ENCODE data around the gene CCDC170. TPM values are rescaled to one million over a fixed set of nuclear protein-coding genes. Genes with fewer than 3 reads are reported as not detected.

Gene CCDC170
- total RNA-seq, 1 experiment from 2014 or later: not detected

DNA sequence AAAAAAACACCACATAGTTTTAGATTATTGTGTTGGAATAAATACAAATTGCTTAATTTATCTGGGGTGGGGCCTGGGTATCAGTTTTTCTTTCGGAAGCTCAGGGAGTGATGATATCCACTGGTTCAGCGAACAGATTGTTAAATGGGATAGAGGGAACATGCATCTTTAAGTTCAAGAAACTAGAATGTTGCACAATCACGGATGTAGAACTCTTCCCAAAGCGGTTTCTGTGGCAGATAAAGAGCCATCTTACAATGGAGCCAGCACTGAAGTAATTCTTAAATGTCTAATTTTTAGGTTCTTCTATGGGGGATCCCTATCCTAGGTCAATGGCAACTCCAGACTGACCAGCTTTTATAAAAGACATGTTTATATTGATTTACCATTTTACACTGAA is 32.1 kb upstream of the CCDC170 start:
- intact Hi-C loops (cut with micrococcal nuclease): no loop called here
- ChIA-PET POLR2A (no interaction called here), CTCF (interaction anchor here (0.5 to 0.6 kb wide), 3 partner anchors 14 to 1234 kb away, joined by 3 to 5 read pairs (median 4); no protein-coding TSS in a partner anchor)
- H3K36me3 Mint-ChIP-seq (ENCODE audit: insufficient read depth, unreplicated experiment): peaks cover 52% of the 10 kb centered on the region
- peaks cover 6% of the 10 kb centered on the region for H3K4me1 Mint-ChIP-seq (ENCODE audit: insufficient read depth, unreplicated experiment)
- TF ChIP-seq, protein P1, sequence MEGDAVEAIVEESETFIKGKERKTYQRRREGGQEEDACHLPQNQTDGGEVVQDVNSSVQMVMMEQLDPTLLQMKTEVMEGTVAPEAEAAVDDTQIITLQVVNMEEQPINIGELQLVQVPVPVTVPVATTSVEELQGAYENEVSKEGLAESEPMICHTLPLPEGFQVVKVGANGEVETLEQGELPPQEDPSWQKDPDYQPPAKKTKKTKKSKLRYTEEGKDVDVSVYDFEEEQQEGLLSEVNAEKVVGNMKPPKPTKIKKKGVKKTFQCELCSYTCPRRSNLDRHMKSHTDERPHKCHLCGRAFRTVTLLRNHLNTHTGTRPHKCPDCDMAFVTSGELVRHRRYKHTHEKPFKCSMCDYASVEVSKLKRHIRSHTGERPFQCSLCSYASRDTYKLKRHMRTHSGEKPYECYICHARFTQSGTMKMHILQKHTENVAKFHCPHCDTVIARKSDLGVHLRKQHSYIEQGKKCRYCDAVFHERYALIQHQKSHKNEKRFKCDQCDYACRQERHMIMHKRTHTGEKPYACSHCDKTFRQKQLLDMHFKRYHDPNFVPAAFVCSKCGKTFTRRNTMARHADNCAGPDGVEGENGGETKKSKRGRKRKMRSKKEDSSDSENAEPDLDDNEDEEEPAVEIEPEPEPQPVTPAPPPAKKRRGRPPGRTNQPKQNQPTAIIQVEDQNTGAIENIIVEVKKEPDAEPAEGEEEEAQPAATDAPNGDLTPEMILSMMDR (IDR thresholded peaks at IDR 0.05; ENCODE audit: unreplicated experiment): no peak
- H3K9me3 Mint-ChIP-seq (ENCODE audit: unreplicated experiment): no peaks in the 10 kb centered on the region
- no peak overlapping the region for H3K4me3 Mint-ChIP-seq (ENCODE audit: unreplicated experiment)
- H3K27ac Mint-ChIP-seq (ENCODE audit: low read depth, unreplicated experiment): no peak overlapping the region
- BruUV-seq (replicated peaks): no TSS peak
- DNase-seq (ENCODE audit: unreplicated experiment): no peak
- H3K27me3 Mint-ChIP-seq (ENCODE audit: insufficient read depth, unreplicated experiment): no peaks in the 10 kb centered on the region

DNA sequence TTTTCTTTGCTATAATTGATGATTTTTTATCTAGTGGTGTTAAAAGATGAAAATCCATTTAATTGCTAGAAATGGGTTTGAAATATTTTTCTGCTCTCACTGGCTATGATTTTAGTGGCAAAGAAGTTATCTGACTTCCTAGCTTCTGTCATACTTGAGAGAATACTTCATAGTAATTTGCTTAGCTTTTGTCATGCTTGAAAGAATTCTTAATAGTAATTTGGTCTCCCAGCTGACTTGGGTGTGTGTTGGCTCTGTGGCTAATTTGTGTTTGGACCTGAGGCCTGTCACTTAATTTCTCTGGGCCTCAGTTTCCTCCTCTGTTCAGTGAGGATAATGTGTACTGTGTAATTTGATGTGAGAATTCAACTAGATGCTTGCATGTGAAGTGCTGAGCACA is 29.1 kb upstream of the CCDC170 start:
- CTCF ChIA-PET: interaction anchor here (1.0 kb wide), 1 partner anchor 12 kb away, joined by 5 read pairs; no protein-coding TSS in a partner anchor
- H3K36me3 Mint-ChIP-seq (ENCODE audit: insufficient read depth, unreplicated experiment): peaks cover 57% of the 10 kb centered on the region
- no peak overlapping the region for H3K27ac Mint-ChIP-seq (ENCODE audit: low read depth, unreplicated experiment)
- intact Hi-C loops (cut with micrococcal nuclease): no loop called here
- no peaks in the 10 kb centered on the region for H3K9me3 Mint-ChIP-seq (ENCODE audit: unreplicated experiment)
- no peaks in the 10 kb centered on the region for H3K4me1 Mint-ChIP-seq (ENCODE audit: insufficient read depth, unreplicated experiment)
- no peak overlapping the region for H3K4me3 Mint-ChIP-seq (ENCODE audit: unreplicated experiment)
- TF ChIP-seq, protein P1 (IDR thresholded peaks at IDR 0.05; ENCODE audit: unreplicated experiment): no peak
- BruUV-seq (replicated peaks): no TSS peak
- H3K27me3 Mint-ChIP-seq (ENCODE audit: insufficient read depth, unreplicated experiment): no peaks in the 10 kb centered on the region
- POLR2A ChIA-PET: no interaction called here
- DNase-seq (ENCODE audit: unreplicated experiment): no peak

DNA sequence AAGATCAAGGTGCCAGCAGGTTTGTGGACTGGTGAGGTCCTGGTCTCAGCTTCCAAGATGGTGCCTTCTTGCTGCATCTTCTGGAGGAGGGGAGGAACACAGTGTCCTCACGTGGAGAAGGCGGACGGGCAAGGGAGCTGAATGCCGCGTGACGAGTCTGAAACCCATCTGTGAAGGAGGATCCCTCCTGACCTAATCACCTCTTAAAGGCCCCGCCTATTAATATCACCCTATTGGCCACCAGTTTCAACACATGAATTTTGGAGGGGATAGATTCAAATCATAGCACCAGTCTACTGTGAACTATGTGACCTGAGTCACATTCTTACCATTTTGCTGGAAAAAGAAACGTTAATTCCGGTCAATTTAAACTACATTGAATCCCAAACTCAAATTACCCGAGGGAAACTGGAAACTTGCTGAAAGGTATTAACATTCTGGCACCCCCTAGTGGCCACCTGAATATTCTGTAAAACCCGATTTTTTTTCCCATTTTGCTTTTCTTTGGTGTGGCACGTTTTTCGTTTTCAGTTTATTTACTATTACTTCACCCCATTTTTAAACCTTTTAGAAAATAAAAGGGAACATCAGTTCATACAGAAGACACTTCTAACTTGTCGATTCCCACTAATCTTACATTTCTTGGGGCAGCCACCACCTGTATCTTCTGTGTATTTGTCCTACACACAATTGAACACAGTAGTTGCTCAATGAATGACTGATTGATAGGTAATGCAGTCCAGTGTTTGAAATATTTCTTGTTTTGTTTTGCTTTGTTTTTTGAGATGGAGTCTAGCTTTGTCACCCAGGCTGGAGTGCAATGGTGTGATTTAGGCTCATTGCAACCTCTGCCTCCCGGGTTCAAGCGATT is 17.9 kb upstream of the CCDC170 start:
- Mint-ChIP-seq H3K9me3 (ENCODE audit: unreplicated experiment) (no peaks in the 10 kb centered on the region), H3K27me3 (ENCODE audit: insufficient read depth, unreplicated experiment) (no peaks in the 10 kb centered on the region), H3K4me1 (ENCODE audit: insufficient read depth, unreplicated experiment) (no peaks in the 10 kb centered on the region), H3K36me3 (ENCODE audit: insufficient read depth, unreplicated experiment) (peaks cover 7% of the 10 kb centered on the region), H3K4me3 (ENCODE audit: unreplicated experiment) (no peak overlapping the region), H3K27ac (ENCODE audit: low read depth, unreplicated experiment) (no peak overlapping the region)
- TF ChIP-seq, protein P1 (IDR thresholded peaks at IDR 0.05; ENCODE audit: unreplicated experiment): peak; percentile 68
- ChIA-PET CTCF (interaction anchor here (0.5 to 2.8 kb wide), 14 partner anchors 8 to 852 kb away, joined by 3 to 8 read pairs (median 4); partner anchors contain the start of gene RMND1), POLR2A (interaction anchor here (0.7 kb wide), 1 partner anchor 221 kb away, joined by 3 read pairs; no protein-coding TSS in a partner anchor)
- DNase-seq (ENCODE audit: unreplicated experiment): peak; percentile 69
- no TSS peak for BruUV-seq (replicated peaks)
- intact Hi-C loops (cut with micrococcal nuclease): loop anchor here (1.0 to 2.0 kb wide), 2 partner anchors 35 to 70 kb away; no protein-coding TSS in a partner anchor

DNA sequence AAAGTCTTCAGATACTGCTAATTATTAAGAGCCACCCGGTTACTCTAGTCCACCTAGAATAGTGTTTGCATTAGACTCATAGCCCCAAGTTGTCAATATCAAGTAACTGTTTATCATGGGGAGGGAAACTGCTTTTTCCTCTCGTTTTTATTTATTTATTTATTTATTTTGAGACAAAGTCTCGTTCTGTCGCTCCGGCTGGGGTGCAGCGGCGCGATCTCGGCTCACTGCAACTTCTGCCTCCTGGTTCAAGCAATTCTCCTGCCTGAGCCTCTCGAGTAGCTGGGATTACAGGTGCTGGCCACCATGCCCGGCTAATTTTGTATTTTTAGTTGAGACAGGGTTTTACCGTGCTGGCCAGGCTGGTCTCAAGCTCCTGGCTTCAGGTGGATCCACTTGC is 16.1 kb upstream of the CCDC170 start:
- Mint-ChIP-seq H3K27ac (ENCODE audit: low read depth, unreplicated experiment) (no peak overlapping the region), H3K36me3 (ENCODE audit: insufficient read depth, unreplicated experiment) (no peaks in the 10 kb centered on the region), H3K4me3 (ENCODE audit: unreplicated experiment) (no peak overlapping the region), H3K9me3 (ENCODE audit: unreplicated experiment) (no peaks in the 10 kb centered on the region), H3K27me3 (ENCODE audit: insufficient read depth, unreplicated experiment) (no peaks in the 10 kb centered on the region), H3K4me1 (ENCODE audit: insufficient read depth, unreplicated experiment) (no peaks in the 10 kb centered on the region)
- CTCF ChIA-PET: interaction anchor here (0.6 to 1.5 kb wide), 3 partner anchors 13 to 796 kb away, joined by 3 to 5 read pairs (median 4); no protein-coding TSS in a partner anchor
- intact Hi-C loops (cut with micrococcal nuclease): loop anchor here (2.0 kb wide), 1 partner anchor 37 kb away; no protein-coding TSS in a partner anchor
- TF ChIP-seq, protein P1 (IDR thresholded peaks at IDR 0.05; ENCODE audit: unreplicated experiment): no peak
- DNase-seq (ENCODE audit: unreplicated experiment): no peak
- no TSS peak for BruUV-seq (replicated peaks)
- POLR2A ChIA-PET: no interaction called here

Measured in MCF 10A (cell line).